WI38 (cell line): ENCODE data around the gene MEOX2.

ENCODE experiments used
- H3K4me3 ChIP-seq: 2 replicates; pipeline ENCODE4 v1.5.1; 2011; ENCODE audit warnings: low read depth, mild to moderate bottlenecking, control low read depth, low read length
- CTCF ChIP-seq: IDR thresholded peaks from 2 replicates; pipeline ENCODE4 v1.5.1; 2012; ENCODE audit warnings: low read depth, mild to moderate bottlenecking, control low read depth, low read length

The MEOX2 gene

GRCh38 chr7:15604166-15604565, 82.3 kb downstream of the MEOX2 start:
- no peak overlapping the region for H3K4me3 ChIP-seq
- TF ChIP-seq CTCF = no peak

GRCh38 chr7:15603124-15603523, 83.4 kb downstream of the MEOX2 start:
- no peak overlapping the region for H3K4me3 ChIP-seq
- no peak for TF ChIP-seq CTCF

- no peak overlapping the region for H3K4me3 ChIP-seq
- no peak for TF ChIP-seq CTCF
Observed at GRCh38 chr7:15602236-15602635, 84.2 kb downstream of the MEOX2 start.

- no peak for TF ChIP-seq CTCF
Observed at GRCh38 chr7:15601175-15601574, 85.3 kb downstream of the MEOX2 start.

GRCh38 chr7:15600298-15600697, 86.2 kb downstream of the MEOX2 start:
- no peak for TF ChIP-seq CTCF
- no peak overlapping the region for H3K4me3 ChIP-seq

More at GRCh38 chr7:15601175-15601574, 85.3 kb downstream of the MEOX2 start:
- H3K4me3 ChIP-seq = no peak overlapping the region

- H3K4me3 ChIP-seq = no peak overlapping the region
- no peak for TF ChIP-seq CTCF
Observed at GRCh38 chr7:15594461-15594860, 92.0 kb downstream of the MEOX2 start.

GRCh38 chr7:15593382-15593781, 93.1 kb downstream of the MEOX2 start:
- no peak for TF ChIP-seq CTCF
- H3K4me3 ChIP-seq = no peak overlapping the region
